ENCODE results near the gene SLC4A2. TPM values are rescaled to one million over a fixed set of nuclear protein-coding genes. Genes with fewer than 3 reads are reported as not detected.
"Not testable (repeated sequence)": the region's sequence is repeated elsewhere in the genome, so short reads cannot be mapped to it uniquely, and the experiment has no call there.

SLC4A2 gene
- total RNA-seq, 1 donor from 2014 or later: 52.6 TPM

DNA sequence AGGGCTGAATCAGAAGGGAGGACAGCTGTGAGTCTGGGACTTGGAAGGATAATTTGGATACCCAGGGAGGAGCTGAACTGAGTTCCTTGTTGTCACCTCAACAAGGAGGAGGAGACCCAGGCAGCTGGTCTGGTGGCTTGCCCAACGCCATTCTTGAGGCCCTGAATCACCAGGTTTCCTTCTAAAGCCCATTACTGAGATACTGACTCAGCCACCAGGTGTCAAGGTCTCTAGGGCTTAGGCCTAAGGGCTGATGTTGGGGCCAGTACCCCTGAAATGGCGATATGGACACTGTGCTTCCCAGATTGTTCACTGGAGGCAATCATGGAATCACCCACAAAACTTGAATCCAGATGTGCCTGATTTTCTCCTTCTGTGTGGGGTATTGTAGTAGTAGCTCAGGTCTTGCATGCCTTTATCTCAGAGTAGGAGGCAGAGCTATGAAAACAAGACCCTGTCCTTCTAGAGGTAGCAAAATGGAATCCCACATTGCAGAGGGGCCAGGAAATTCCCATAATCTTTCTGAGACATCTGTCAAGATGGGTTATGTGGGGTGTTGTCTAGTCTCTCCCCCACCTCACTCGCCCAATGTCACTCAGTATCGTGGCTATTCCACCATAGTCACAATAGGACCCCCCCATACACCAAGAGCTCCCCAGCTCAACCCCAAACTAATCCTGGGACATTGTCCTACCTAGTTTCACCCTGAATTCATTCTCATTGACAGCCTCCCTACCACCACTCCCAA is 33.3 kb upstream of the SLC4A2 start:
- DNase-seq: no peak

- DNase-seq: not testable (repeated sequence)
These were observed 32.3 kb upstream of the SLC4A2 start for GRCh38 chr7:151026771-151027727.

- DNase-seq: not testable (repeated sequence)
These were observed 31.7 kb upstream of the SLC4A2 start for GRCh38 chr7:151027728-151028130.

DNA sequence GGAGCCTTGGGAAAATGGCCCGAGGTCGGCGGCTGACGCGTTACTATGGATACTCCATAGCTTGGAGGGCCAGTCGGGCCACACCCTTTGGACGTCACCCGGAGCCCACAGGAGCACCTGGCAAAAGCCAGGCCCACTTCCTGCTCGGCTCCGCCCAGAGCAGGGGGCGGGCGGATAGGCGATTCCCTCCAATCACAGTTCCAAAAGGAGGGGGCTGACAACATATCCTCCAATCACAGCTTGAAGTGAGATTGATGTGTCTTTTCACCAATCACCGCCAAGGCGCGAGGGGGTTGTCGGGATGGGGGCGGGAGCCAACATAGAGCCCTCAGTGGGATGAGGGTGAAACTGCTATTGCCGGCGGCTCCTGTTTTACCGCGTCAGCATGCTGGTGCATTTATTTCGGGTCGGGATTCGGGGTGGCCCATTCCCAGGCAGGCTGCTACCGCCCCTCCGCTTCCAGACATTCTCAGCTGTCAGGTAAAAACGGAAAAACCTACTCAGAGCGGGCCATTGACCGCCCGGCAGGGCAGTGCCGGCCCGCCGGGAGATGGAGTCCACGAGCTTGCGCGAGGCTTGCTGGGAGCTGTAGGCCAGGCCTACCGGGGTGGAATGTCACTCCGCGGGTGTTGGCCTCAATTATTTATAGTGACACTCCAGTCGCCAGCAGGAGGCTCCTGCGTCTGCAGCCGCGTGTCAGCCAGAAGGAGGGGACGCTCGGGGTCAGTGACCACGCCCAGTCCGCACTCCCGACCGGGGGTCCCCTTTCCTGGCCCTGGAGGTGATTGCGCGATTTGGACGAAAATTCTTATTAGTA is 31.1 kb upstream of the SLC4A2 start, which contains the start of gene ABCB8:
TSS of gene ABCB8 (plus strand) at position 320 of the 817 bp plus-strand sequence. CDS start at position 386, 66 bp downstream.
- DNase-seq: peak; percentile 100

GRCh38 chr7:151028948-151029501 is 30.4 kb upstream of the SLC4A2 start:
- no peak for DNase-seq

GRCh38 chr7:151031011-151031410 is 28.4 kb upstream of the SLC4A2 start:
- DNase-seq: no peak

- DNase-seq: no peak
These were observed 26.2 kb upstream of the SLC4A2 start for GRCh38 chr7:151032936-151033863.

DNA sequence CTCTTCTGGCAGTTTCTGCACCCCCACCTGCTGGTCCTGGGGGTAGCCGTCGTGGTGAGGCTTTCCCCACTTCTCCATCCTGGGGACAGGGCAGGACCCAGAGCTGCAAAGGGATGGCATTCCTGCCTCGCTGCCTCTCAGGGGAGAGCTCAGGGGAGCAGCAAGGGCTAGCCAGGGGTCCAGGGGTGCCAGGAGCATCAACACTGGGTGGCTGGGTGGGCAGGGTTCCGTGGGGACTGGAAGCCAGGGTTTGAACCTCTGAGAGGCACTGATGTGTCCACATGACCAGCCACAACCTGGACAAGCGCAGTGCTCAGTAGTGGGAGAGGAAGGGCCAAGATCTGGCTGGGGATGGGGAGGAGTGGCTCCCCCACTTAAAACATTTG is 25.5 kb upstream of the SLC4A2 start:
- DNase-seq: no peak

DNA sequence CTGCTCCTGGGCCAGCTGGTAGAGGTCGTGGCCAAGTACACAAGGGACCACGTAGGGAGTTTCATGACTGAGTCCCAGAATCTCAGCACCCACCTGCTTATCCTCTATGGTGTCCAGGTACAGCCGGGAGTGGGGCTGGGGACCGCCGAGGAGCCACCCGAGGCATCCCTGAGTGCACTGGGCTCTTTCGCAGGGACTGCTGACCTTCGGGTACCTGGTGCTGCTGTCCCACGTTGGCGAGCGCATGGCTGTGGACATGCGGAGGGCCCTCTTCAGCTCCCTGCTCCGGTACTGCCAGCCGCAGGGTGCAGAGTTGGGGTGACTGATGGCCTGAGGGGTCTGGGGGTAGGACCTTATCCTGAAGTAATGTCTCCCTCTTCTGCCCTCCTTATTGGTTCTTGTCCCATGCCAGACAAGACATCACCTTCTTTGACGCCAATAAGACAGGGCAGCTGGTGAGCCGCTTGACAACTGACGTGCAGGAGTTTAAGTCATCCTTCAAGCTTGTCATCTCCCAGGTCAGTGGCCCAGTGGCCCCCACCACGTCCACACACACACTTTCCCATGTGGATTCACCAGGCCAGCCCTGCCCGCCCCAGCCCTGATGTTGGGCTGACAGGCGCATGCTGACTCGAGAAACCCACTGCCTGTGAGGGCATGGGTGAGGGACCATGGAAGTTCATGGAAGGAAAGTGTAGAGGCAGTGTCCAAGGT is 24.9 kb upstream of the SLC4A2 start:
- DNase-seq: no peak

- no peak for DNase-seq
These were observed 24.2 kb upstream of the SLC4A2 start for GRCh38 chr7:151035026-151035717.

- DNase-seq: no peak
These were observed 23.5 kb upstream of the SLC4A2 start for GRCh38 chr7:151035902-151036301.

DNA sequence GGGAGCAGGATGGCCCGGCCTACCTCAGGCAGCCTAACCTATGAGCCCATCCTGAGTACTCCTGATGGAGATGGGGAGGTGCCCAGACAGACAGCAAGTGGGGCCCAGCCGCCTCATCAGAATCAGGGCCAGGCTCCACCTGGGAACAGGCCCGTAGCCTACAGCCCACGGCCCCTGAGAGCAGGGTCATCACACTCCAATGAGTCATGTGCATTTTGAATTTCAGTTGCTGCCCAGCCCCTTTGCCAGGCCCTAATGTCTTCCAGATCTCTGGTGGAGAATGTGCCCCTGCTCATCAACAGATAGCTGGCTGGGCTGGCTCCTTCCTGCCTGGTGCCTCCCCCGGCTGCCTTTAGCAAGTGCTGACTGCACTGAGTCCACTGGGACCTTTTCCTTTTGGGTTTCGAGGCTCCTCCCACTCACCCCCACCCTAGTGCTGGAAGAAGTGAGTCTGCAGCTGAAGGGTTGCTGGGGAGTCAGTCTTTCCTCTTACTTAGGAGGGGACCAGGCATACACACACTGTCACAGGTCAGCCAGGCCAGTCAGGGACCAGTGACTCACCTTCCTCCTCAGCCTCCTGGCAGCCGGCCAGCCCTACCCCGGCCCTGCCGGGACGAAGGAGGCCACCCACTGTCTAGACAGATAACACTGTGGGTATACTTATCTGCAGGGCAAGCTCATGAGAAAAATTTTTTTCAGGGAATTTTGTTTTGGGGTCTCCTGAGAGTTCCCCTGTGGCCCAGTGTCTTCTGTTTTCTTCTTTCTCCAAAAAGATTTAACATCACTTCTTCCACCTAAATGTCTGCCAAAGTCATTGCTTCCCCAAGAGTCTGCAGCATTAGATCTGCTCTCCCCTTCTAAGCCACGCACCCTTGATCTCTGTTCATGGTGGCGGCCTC is 20.2 kb upstream of the SLC4A2 start:
- DNase-seq: no peak

DNA sequence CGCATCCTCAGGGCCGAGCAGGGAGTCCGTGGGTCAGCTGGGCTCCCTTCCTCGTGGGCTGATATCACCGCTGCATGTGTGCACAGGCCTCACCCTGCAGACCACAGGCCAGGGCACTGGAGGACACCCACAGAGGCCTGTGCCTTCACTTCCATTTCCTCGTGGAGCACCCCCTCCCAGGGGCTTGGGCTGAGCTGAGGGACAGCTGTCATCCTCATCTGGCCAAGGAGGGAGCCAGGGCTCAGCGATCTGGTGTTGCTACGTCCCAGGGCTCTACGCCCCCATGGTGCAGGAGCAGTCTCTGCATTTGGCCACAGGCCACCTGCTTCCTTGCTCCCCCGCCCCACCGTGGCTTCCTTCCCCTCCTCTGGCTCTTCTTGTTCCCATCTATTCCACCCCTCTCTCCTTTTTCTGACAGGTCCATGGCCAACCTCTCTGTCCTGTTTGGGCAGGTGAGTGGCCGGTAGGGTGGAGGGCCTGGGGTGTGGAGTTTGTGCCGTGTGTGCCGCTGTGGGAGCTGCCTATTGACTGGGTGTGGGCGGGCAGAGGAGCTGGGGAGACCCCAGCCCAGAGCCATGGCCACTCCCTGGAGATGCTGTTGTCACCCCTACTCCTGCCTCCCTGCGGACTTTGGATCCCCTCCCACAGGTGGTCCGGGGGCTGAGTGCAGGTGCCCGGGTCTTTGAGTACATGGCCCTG is 19.4 kb upstream of the SLC4A2 start:
- DNase-seq: no peak

DNA sequence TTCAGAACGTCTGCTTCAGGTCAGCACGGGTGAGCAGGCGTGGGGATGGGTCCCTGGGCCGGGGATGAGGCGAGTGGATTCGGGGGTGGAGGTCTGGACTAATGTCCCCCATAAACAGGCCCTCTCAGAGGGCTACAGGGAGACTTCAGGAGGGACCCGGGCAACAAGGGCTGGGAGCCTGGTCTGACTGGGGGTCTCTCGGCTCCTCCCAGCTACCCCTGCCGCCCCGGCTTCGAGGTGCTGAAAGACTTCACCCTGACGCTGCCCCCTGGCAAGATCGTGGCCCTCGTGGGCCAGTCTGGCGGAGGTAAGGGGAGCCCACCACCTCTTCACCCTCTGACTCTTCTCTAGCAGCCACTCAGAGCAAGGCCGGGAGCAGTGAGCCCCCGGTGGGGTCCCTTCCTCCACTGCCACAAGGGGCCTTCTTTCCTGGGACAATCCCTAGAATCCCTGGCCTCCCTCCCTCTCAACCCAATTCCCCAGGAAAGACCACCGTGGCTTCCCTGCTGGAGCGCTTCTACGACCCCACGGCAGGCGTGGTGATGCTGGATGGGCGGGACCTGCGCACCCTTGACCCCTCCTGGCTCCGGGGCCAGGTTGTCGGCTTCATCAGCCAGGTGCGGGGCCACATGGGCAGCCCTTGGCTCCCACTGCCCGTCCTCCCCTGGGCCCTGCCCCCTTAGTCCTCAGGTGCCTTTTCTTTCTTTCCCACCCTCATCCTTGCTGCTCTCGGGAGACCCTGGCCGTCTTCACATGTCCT is 18.6 kb upstream of the SLC4A2 start:
- DNase-seq: no peak

- not testable (repeated sequence) for DNase-seq
These were observed 15.9 kb upstream of the SLC4A2 start for GRCh38 chr7:151043449-151043848.

GRCh38 chr7:151043959-151044358 is 15.4 kb upstream of the SLC4A2 start:
- no peak for DNase-seq

DNA sequence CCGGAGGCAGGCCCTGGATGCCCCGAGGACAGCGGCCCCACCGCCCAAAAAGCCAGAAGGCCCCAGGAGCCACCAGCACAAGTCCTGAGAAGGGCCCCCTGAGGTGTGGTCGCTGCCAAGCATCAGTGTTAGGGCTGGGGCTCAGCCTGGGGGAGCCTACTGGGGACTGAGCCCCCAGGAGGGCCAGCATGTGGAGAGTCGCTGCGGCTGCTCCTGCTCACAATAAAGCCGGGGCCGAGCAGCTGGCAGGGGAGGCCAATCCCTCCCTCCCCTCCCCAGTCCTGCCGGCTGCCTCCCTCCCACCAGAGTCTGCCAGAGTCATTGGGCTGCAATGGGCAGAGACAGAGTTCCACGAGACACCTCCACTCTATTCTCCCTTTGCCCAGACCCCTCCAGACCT is 14.1 kb upstream of the SLC4A2 start:
- DNase-seq: peak; percentile 66
